Testis (tissue), 3 donors: ENCODE data around the gene NDST3. TPM values are rescaled to one million over a fixed set of nuclear protein-coding genes. Genes with fewer than 3 reads are reported as not detected.

Source experiments
- DNase-seq: peaks from one replicate; pipeline ENCODE4 v3.0.0-alpha.2; 2019
- H3K27ac ChIP-seq, 2 donors: fragments of 200-600 bp; sonication (generic); one replicate each; pipeline ENCODE4 v1.5.1; 2019
- H3K27me3 ChIP-seq: fragments of 200-600 bp; sonication (generic); one replicate; pipeline ENCODE4 v1.5.1; 2019
- H3K36me3 ChIP-seq: fragments of 200-600 bp; sonication (generic); one replicate; pipeline ENCODE4 v1.5.1; 2017; ENCODE audit warnings: low read depth; ENCODE audit errors: missing control alignments
- H3K4me1 ChIP-seq: fragments of 200-600 bp; sonication (generic); one replicate; pipeline ENCODE4 v1.5.1; 2019
- H3K4me3 ChIP-seq, 2 donors: fragments of 200-600 bp; sonication (generic); one replicate each; pipeline ENCODE4 v1.5.1; 2017 to 2019
- H3K9me3 ChIP-seq: fragments of 200-600 bp; sonication (generic); one replicate; pipeline ENCODE4 v1.5.1; 2017
- POLR2A ChIP-seq: fragments of 450-650 bp; IDR thresholded peaks from one replicate; pipeline ENCODE4 v1.6.1; 2017; ENCODE audit warnings: antibody characterized with exemption, mild to moderate bottlenecking, moderate library complexity
- WGBS, 2 donors: methylation state at CpG; one replicate each; pipeline ENCODE4 v1.1.5; 2018; 5-methylcytosine and 5-hydroxymethylcytosine counted together
- intact Hi-C: fragments of 100-400 bp; cut with DNase I; formaldehyde crosslinking; loops from one replicate; pipeline ENCODE4 v1.15.1; 2023; ENCODE audit warnings: low total_unique reads
- polyA plus RNA-seq: library from polyadenylated mRNA; stranded (reverse); fragments of 350-450 nt; fragmentation: Illumina TruSeq; extraction: RNeasy Lipid Tissue Mini Kit (QIAGEN cat#74804); gene quantifications from one replicate; pipeline ENCODE4 v1.2.3, GENCODE V29; 2014; ENCODE audit warnings: low read depth, low replicate concordance; ENCODE audit not compliant: insufficient read depth
- total RNA-seq, 2 donors: library from RNA; depleted of rRNA; stranded (reverse); fragments of >200 nt; gene quantifications; one replicate each; pipeline ENCODE4 v1.2.3, GENCODE V29; 2016
- TF ChIP-seq, protein P1 (sequence below), 3 experiments: fragments of 450-650 bp in 2 of 3; fragments of 200-600 bp in 1 of 3; sonication (generic) in 1 of 3; IDR thresholded peaks; one replicate each; pipeline ENCODE4 v1.5.1; 2016 to 2019; ENCODE audit warnings: antibody characterized with exemption in 3 of 3, mild to moderate bottlenecking in 2 of 3, moderate library complexity in 1 of 3

NDST3 gene
- total and polyA plus RNA-seq, 3 donors from 2014 or later, result 0.11 to 0.50 (median 0.47) TPM

DNA sequence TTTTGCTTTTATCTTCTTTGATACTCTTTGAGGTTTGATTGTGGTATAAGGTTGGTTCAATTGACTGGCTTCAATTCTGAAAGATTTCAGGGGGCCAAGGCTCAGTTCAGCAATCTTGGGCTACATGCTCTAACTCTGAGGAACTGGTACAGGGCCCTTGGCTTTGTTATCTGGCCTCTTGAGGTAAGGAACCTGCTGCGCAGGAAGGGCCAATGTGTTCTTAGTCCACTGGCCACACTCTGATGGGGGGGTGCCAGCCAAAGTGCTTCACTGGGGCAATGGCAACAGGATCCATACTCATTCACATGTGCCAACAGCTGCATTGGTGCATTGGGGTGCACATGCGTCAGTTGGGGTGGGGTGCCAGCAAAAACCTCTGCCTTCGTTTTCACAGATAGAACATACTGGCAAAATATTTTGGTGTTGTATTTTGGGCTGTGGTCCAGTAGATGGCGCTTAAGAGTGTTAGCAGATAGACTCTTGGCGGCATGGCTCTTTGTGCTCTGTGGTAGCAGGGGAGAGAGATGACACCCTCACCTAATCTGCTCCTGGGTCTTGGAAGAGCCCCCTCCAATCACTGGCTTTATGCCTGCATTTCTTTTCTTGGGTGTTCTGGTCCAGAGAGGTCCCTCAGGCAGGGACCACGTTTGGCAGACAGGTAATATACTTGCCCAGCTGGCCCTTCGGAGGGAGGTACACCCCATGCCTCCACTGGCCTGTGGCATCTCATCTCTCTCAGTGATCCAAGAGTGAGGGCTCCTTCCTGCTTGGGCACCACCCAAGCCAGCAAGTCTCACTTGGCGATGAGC lies 42.9 kb downstream of the NDST3 start:
- Histone ChIP-seq H3K9me3 (no peaks in the 10 kb centered on the region), H3K27ac (no peak overlapping the region), H3K36me3 (no peaks in the 10 kb centered on the region), H3K27me3 (no peaks in the 10 kb centered on the region), H3K4me1 (no peaks in the 10 kb centered on the region), H3K4me3 (no peak overlapping the region)
- peak; percentile 40 for DNase-seq
- 54 to 63% methylated on average over 6 to 8 of the region's 8 CpGs for WGBS, 2 donors
- no peak for TF ChIP-seq POLR2A
- TF ChIP-seq, protein P1, sequence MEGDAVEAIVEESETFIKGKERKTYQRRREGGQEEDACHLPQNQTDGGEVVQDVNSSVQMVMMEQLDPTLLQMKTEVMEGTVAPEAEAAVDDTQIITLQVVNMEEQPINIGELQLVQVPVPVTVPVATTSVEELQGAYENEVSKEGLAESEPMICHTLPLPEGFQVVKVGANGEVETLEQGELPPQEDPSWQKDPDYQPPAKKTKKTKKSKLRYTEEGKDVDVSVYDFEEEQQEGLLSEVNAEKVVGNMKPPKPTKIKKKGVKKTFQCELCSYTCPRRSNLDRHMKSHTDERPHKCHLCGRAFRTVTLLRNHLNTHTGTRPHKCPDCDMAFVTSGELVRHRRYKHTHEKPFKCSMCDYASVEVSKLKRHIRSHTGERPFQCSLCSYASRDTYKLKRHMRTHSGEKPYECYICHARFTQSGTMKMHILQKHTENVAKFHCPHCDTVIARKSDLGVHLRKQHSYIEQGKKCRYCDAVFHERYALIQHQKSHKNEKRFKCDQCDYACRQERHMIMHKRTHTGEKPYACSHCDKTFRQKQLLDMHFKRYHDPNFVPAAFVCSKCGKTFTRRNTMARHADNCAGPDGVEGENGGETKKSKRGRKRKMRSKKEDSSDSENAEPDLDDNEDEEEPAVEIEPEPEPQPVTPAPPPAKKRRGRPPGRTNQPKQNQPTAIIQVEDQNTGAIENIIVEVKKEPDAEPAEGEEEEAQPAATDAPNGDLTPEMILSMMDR (IDR thresholded peaks at IDR 0.05), result no peak
- intact Hi-C loops, result no loop called here

DNA sequence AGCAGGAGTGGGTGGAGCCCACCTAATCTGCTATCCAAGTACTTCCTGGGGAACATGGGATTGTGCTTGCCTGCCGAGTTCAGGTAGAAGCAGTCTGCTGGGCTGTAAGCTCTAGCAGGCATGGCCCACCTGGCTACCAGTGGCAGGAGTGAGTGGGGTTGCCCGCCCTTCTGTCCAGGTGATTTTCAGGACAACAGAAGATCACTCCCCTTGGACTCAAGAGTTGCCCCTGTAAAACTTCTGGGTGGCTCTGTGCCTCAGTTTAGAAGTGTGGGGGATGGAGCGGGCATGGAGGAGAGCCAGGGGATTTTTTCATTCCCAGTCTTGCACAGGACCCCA lies 43.5 kb downstream of the NDST3 start:
- Histone ChIP-seq H3K4me3 (no peak overlapping the region), H3K9me3 (no peaks in the 10 kb centered on the region), H3K27me3 (no peaks in the 10 kb centered on the region), H3K36me3 (no peaks in the 10 kb centered on the region), H3K27ac (no peak overlapping the region), H3K4me1 (no peaks in the 10 kb centered on the region)
- no peak for DNase-seq
- no peak for TF ChIP-seq POLR2A
- TF ChIP-seq, protein P1 (IDR thresholded peaks at IDR 0.05), result no peak
- intact Hi-C loops, result no loop called here
- 94 to 100% methylated on average over 1 to 3 of the region's 3 CpGs for WGBS, 2 donors

DNA sequence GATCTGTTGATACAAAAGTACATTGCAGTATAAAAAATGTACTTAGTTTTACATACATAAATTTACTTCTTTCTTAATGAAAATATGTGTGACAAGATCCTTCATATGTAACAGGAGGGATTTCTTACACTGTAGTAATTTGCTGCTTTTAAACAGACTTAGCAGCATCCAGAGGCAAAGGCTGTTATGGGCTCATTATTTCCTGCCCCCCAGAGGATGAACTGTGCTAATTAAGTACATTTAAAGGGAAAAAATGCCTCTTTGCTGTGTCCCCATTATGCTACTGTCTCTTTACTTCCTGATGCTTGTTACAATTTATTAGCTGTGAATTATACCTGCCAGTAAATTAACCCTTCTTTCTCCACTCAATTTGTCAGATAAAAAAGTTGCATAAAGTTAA lies 47.1 kb downstream of the NDST3 start:
- Histone ChIP-seq H3K27ac (no peak overlapping the region), H3K27me3 (no peaks in the 10 kb centered on the region), H3K4me1 (no peaks in the 10 kb centered on the region), H3K36me3 (no peaks in the 10 kb centered on the region), H3K4me3 (no peak overlapping the region), H3K9me3 (no peaks in the 10 kb centered on the region)
- no peak for DNase-seq
- TF ChIP-seq, protein P1 (IDR thresholded peaks at IDR 0.05), result no peak
- no peak for TF ChIP-seq POLR2A
- intact Hi-C loops, result no loop called here

DNA sequence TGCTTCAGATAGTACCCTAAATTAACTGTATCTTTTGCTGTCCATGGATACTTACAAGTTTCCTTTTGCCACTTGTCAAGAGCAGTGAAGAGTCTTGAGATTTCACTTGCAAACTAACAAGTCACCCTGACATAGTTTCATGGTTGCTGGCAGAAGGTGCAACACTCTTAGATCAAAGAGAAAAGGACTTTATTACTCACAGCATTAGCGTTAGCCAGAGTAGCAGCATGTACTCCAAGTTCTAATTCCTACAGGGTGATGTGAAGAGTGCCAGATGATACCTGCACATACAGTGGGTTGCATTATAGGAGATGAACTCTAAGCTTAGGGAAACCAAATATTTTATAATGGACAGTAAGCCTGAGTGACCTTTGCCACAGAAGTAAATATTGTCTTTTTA lies 47.9 kb downstream of the NDST3 start:
- no peak for DNase-seq
- Histone ChIP-seq H3K27me3 (no peaks in the 10 kb centered on the region), H3K9me3 (no peaks in the 10 kb centered on the region), H3K4me3 (no peak overlapping the region), H3K4me1 (no peaks in the 10 kb centered on the region), H3K27ac (no peak overlapping the region), H3K36me3 (no peaks in the 10 kb centered on the region)
- no peak for TF ChIP-seq POLR2A
- TF ChIP-seq, protein P1 (IDR thresholded peaks at IDR 0.05), result no peak
- intact Hi-C loops, result no loop called here
- WGBS, 2 donors, result 44 to 67% methylated on average over 1 of the region's 1 CpG

DNA sequence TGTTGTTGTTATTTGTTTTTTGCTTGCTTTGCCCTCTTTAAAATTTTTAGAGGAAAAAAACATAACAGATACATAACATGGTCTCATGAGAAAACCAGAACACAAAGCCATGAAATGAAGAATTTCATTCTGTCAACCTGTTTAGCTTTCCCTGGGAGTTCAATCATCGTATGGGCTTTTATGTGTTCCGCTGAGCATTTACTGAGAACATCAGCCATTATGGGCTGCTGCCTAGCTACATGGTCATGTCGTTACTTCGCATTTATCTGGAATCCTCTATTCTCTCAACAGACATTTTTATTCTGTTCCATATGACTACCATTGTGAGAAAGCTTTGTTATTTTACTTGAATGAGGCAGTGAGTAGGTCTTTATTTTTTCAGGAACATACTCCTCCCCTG lies 51.4 kb downstream of the NDST3 start:
- no peak for DNase-seq
- 95 to 96% methylated on average over 4 of the region's 4 CpGs for WGBS, 2 donors
- H3K36me3 ChIP-seq, result no peaks in the 10 kb centered on the region
- H3K27me3 ChIP-seq, result no peaks in the 10 kb centered on the region
- intact Hi-C loops, result no loop called here
- no peak overlapping the region for H3K27ac ChIP-seq
- no peak for TF ChIP-seq POLR2A
- TF ChIP-seq, protein P1 (IDR thresholded peaks at IDR 0.05), result no peak
- H3K9me3 ChIP-seq, result no peaks in the 10 kb centered on the region
- no peak overlapping the region for H3K4me3 ChIP-seq
- H3K4me1 ChIP-seq, result no peaks in the 10 kb centered on the region
